Heart right ventricle (tissue), 16 donors: ENCODE data around the gene SHISA6. TPM values are rescaled to one million over a fixed set of nuclear protein-coding genes. Genes with fewer than 3 reads are reported as not detected.

Experiments used
- ATAC-seq, 8 donors: fragments of 200-7000 bp; cut with Tn5 transposase; one replicate each; pipeline ENCODE4 v1.9.1; 2020; ENCODE audit warnings: mild to moderate bottlenecking in 8 of 8, moderate library complexity in 8 of 8, moderate number of reproducible peaks in 1 of 8
- DNase-seq, 2 donors: peaks; one replicate each; pipeline ENCODE4 v3.0.0-alpha.2; 2020
- H3K27ac ChIP-seq, 10 donors: fragments of 200-600 bp; sonication (generic) in 2 of 10; one replicate each; pipeline versions ENCODE4 v1.5.0 to v1.8.0; 2020 to 2022; ENCODE audit warnings: mild to moderate bottlenecking in 3 of 10
- H3K27me3 ChIP-seq, 7 donors: fragments of 200-600 bp; one replicate each; pipeline ENCODE4 v1.8.0; 2021 to 2022; ENCODE audit warnings: mild to moderate bottlenecking in 2 of 7
- H3K36me3 ChIP-seq, 9 donors: fragments of 200-600 bp; sonication (generic) in 1 of 9; one replicate each; pipeline versions ENCODE4 v1.5.0 to v1.8.0; 2020 to 2022; ENCODE audit warnings: mild to moderate bottlenecking in 2 of 9
- H3K4me1 ChIP-seq, 9 donors: fragments of 200-600 bp; sonication (generic) in 1 of 9; one replicate each; pipeline versions ENCODE4 v1.5.0 to v1.8.0; 2020 to 2022; ENCODE audit warnings: mild to moderate bottlenecking in 4 of 9
- H3K4me3 ChIP-seq, 10 donors: fragments of 200-600 bp; sonication (generic) in 2 of 10; one replicate each; pipeline versions ENCODE4 v1.5.0 to v1.8.0; 2020 to 2022; ENCODE audit warnings: mild to moderate bottlenecking in 7 of 10, moderate library complexity in 2 of 10
- H3K9me3 ChIP-seq, 11 donors: fragments of 200-600 bp in 10 of 11; sonication (generic) in 2 of 11; one replicate each; pipeline versions ENCODE4 v1.5.0 to v1.8.0; 2013 to 2022; ENCODE audit warnings: mild to moderate bottlenecking in 2 of 11, control low read depth in 1 of 11, moderate library complexity in 1 of 11
- WGBS, 2 donors: extraction: QIAGEN DNeasy Blood & Tissue Kit; methylation state at CpG; one replicate each; pipeline ENCODE4 v1.1.7; 2013; ENCODE audit warnings: inconsistent platforms in 1 of 2; 5-methylcytosine and 5-hydroxymethylcytosine counted together
- intact Hi-C, 10 donors: fragments of 100-400 bp; cut with DNase I; formaldehyde crosslinking; loops; one replicate each; pipeline versions ENCODE4 v1.11.1 to v1.14.2; 2022
- polyA plus RNA-seq, 2 donors: library from polyadenylated mRNA; stranded (reverse); fragments of 200-250 nt; gene quantifications; one replicate each; pipeline ENCODE4 v1.2.3, GENCODE V29; 2013
- total RNA-seq, 10 donors: library from RNA; stranded (reverse); fragmentation: NEBNext Ultra II Directional in 3 of 10; extraction: Animal tissue kit (Norgen Biotek cat#: 25700) in 3 of 10; gene quantifications; one replicate each; pipeline versions ENCODE4 v1.2.1 to v1.2.4, GENCODE V29; 2021 to 2023
- TF ChIP-seq, protein P1 (sequence below), 9 donors: fragments of 200-600 bp; sonication (generic) in 2 of 9; IDR thresholded peaks; one replicate each; pipeline versions ENCODE4 v1.5.0 to v1.8.0; 2021 to 2022; ENCODE audit warnings: antibody characterized with exemption in 9 of 9, mild to moderate bottlenecking in 5 of 9, moderate library complexity in 1 of 9
- donor health status: Arrhythmogenic right ventricular cardiomyopathy.
- donor health status: ischemic (EF 13 %, LVEDD 7.1; RV severe dilation, severe dysfunction).
- donor health status: healthy with polysubstance abuse.
- donor health status: DM: no; HTN: yes; CAD: no.
- donor health status: DM: no; HTN: no; CAD: no.
- donor health status: ischemic (EF 25% LVEDD 6.9; RV normal size, moderate dysfunction).
- donor health status: ischemic (EF 25% LVEDD 5.7; RV mildly dilated, moderate dysfunction).
- donor health status: healthy.
- donor health status: DM: yes; HTN: yes; CAD: no.
- donor health status: Ischemic cardiomyopathy.
- donor health status: ischemic (EF 35%, LVEDD 5.7; RV mildly dilated, moderate dysfunction).
- donor health status: nonischemic (EF 11% LVEDD 7.7; RV severe dilation, severe dysfunction).
- donor health status: DM: yes; HTN: yes; CAD: no.
- donor health status: PGD.
- donor health status: ischemic (EF 29% LVEDD 5.4; RV normal size, mild dysfunction).
- donor health status: nonischemic (EF 23%, LVEDD 6.1; RV moderate dilation, normal function).

The SHISA6 gene
- total and polyA plus RNA-seq, 12 donors, result 0.06 to 0.66 (median 0.23) TPM

- Histone ChIP-seq H3K4me3 (peak overlapping the region in 3 of 10 donors; percentile 17 to 33 (median 26)), H3K9me3 (no peaks in the 10 kb centered on the region), H3K36me3 (no peaks in the 10 kb centered on the region), H3K27me3 (peaks cover 0 to 86% (median 71%) of the 10 kb centered on the region in 7 donors), H3K27ac (no peak overlapping the region), H3K4me1 (peaks cover 0 to 9% (median 0%) of the 10 kb centered on the region in 9 donors)
- intact Hi-C loops, result loop anchor here in 1 of 10 donors (10.0 kb wide), 1 partner anchor 103 kb away; no protein-coding TSS in a partner anchor
- DNase-seq (no peak), ATAC-seq (no peak)
- 12 to 16% methylated on average over 58 of the region's 58 CpGs for WGBS, 2 donors
- TF ChIP-seq, protein P1, sequence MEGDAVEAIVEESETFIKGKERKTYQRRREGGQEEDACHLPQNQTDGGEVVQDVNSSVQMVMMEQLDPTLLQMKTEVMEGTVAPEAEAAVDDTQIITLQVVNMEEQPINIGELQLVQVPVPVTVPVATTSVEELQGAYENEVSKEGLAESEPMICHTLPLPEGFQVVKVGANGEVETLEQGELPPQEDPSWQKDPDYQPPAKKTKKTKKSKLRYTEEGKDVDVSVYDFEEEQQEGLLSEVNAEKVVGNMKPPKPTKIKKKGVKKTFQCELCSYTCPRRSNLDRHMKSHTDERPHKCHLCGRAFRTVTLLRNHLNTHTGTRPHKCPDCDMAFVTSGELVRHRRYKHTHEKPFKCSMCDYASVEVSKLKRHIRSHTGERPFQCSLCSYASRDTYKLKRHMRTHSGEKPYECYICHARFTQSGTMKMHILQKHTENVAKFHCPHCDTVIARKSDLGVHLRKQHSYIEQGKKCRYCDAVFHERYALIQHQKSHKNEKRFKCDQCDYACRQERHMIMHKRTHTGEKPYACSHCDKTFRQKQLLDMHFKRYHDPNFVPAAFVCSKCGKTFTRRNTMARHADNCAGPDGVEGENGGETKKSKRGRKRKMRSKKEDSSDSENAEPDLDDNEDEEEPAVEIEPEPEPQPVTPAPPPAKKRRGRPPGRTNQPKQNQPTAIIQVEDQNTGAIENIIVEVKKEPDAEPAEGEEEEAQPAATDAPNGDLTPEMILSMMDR (IDR thresholded peaks at IDR 0.05), result no peak
Observed at GRCh38 chr17:11241611-11242226, 706 bp downstream of the SHISA6 start.

GRCh38 chr17:11242411-11242810 is 1.4 kb downstream of the SHISA6 start:
- intact Hi-C loops, result loop anchor here in 1 of 10 donors (10.0 kb wide), 1 partner anchor 102 kb away; no protein-coding TSS in a partner anchor
- WGBS, 2 donors, result 42 to 44% methylated on average over 9 of the region's 9 CpGs
- TF ChIP-seq, protein P1 (IDR thresholded peaks at IDR 0.05), result no peak
- Histone ChIP-seq H3K4me3 (no peak overlapping the region), H3K9me3 (no peaks in the 10 kb centered on the region), H3K36me3 (no peaks in the 10 kb centered on the region), H3K4me1 (peaks cover 0 to 9% (median 0%) of the 10 kb centered on the region in 9 donors), H3K27ac (no peak overlapping the region), H3K27me3 (peaks cover 0 to 86% (median 68%) of the 10 kb centered on the region in 7 donors)
- DNase-seq (no peak), ATAC-seq (no peak)

DNA sequence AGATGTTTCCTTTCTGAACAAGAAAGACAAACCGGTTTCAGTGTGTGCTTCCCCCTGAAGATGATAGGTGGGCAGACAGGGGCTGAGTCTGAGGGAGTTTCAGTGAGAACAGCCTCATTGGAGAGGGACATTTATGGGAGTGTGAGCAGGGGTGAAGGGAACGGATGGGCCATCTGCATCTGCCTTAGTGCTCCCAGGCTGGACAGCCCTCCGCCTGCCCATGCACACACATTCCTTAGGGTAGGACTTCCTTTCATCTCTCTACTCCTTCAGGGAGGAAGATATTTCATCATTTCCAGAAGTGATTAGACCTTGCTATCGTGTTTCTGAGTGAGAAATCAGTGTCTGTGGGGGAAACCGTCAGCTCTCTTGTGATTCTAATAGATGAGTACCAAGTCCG is 3.8 kb downstream of the SHISA6 start:
- no peak overlapping the region for H3K4me3 ChIP-seq
- ATAC-seq (peak in 3 of 8 donors; percentile 8 to 34 (median 11)), DNase-seq (no peak)
- TF ChIP-seq, protein P1 (IDR thresholded peaks at IDR 0.05), result no peak
- peaks cover 0 to 74% (median 62%) of the 10 kb centered on the region in 7 donors for H3K27me3 ChIP-seq
- H3K4me1 ChIP-seq, result peaks cover 0 to 8% (median 0%) of the 10 kb centered on the region in 9 donors
- H3K27ac ChIP-seq, result peak overlapping the region in 4 of 10 donors; percentile 28 to 50 (median 42)
- WGBS, 2 donors, result 24 to 30% methylated on average over 6 of the region's 6 CpGs
- intact Hi-C loops, result loop anchor here in 1 of 10 donors (10.0 kb wide), 1 partner anchor 100 kb away; no protein-coding TSS in a partner anchor
- no peaks in the 10 kb centered on the region for H3K36me3 ChIP-seq
- no peaks in the 10 kb centered on the region for H3K9me3 ChIP-seq

- H3K4me1 ChIP-seq, result peaks cover 0 to 4% (median 0%) of the 10 kb centered on the region in 9 donors
Observed at GRCh38 chr17:11245187-11245586, 4.2 kb downstream of the SHISA6 start.

More at GRCh38 chr17:11245187-11245586, 4.2 kb downstream of the SHISA6 start:
- H3K27ac ChIP-seq, result peak overlapping the region in 4 of 10 donors; percentile 28 to 50 (median 42)
- DNase-seq (peak; percentile 23 to 40), ATAC-seq (peak in 4 of 8 donors; percentile 37 to 82 (median 46))
- 33 to 46% methylated on average over 7 of the region's 7 CpGs for WGBS, 2 donors
- H3K27me3 ChIP-seq, result peaks cover 0 to 72% (median 58%) of the 10 kb centered on the region in 7 donors
- H3K4me3 ChIP-seq, result no peak overlapping the region
- TF ChIP-seq, protein P1 (IDR thresholded peaks at IDR 0.05), result no peak
- no peaks in the 10 kb centered on the region for H3K9me3 ChIP-seq
- no peaks in the 10 kb centered on the region for H3K36me3 ChIP-seq
- intact Hi-C loops, result loop anchor here in 1 of 10 donors (10.0 kb wide), 1 partner anchor 100 kb away; no protein-coding TSS in a partner anchor
